GM18858 (cell line): Measurements from ENCODE around the gene METTL25.

Experiments
- ATAC-seq: cut with Tn5 transposase; IDR thresholded peaks from one replicate; pipeline ENCODE4 v1.9.1; 2021; ENCODE audit not compliant: unreplicated experiment

The METTL25 gene

DNA sequence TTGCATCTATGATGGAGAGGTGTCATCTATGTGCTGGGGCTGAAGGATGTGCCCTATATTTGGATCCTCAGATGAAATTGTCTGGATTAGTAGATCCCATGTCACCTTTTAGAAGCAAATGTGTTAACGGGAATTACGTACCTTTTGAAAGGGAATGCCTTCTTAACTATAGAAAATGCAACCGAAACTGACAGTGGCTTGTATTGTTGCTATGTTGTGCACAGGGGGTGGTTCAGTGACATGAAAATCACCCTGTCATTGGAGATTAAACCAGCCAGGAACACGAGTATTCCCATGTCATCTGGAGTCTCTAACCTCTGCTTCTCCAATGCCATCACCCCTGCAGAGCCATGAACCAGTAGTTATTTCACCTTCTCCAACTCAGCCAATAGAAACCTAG is 110.2 kb downstream of the METTL25 start:
- no peak for ATAC-seq

DNA sequence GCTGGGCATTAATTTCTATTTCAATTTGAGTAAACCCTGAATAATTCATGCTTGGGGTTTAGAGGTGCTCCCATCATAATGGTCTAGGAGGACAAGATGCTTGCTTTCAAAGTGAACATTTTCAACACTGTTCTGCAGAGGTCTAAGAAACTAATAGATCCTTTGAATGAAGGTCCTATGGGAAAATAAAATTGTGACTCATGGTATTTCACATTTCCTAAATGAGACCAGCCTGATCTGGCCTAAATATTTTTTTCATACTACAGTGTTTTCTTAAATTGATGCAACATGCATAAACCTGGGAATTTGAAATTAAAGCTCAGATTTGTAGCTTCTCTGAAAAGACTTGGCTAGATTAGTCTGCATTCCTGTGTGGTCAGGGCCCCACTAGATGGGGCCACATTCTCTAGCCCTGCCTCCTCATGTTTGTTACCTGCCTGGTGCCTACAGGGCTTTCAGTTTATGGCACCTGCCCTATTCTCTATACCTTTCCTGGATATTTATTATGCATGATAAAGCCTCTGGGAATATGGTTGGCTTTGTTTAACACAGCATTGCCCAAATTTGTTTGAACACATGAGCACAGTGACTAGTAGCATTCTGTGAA is 112.7 kb downstream of the METTL25 start:
- no peak for ATAC-seq

DNA sequence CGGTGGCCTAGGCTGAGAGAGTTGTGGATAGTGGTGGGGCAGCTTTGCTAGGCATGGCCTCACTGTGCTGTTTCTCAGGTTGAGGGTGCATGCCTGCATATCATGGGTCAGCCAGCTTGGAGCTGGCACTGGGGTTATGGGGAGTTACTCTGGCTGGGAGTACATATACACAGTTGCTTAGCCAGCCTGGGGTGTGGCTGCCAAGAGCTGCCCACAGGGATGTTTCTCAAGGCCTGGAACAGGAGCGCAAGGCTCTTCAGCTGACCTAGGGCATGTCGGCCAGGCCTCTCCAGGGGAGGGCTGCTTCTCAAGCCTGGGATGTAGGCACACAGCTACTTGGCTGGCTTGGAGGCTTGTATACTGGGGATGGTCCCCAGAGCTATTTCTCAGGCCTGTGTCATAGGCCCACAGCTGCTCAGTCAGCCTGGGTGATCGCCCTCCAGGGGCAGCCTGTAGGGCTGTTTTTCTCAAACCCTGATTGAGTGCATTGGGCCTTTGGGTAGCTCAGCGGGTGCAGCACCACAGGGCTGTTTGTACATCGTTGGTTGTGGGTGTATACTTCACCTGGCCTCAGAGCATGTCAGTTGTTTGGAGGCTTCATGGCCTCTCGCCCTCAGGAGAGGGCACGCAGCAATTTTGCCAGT is 114.9 kb downstream of the METTL25 start:
- no peak for ATAC-seq

DNA sequence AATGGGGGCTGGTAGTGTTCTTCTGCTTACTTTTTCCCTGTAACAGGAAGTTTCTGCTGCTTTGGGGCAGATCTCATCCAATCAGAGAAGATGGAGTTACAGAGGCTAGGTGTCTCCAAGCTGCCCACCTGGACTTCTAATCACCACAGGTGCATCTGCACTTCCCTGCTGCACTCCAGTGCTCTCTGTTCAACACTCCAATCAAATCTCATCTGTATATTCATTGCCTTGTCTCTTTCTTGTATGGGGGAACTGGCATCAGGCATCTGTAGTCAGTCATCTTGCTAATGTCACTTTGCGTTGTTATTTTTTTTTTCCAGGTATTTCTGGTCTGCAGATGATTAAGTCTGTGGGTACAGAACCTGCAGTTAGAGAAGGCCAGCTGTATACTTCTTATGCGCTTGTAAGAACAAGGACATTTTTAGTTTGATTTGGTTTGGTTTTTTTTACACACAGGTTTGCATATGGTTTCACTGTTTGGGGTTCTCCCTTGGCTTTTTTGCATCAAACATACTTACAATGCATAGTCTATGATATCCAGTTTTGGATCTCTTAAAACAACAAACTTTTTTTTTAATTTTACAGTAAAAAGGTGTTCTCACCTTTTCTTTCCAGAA is 116.0 kb downstream of the METTL25 start:
- peak; percentile 85 for ATAC-seq

DNA sequence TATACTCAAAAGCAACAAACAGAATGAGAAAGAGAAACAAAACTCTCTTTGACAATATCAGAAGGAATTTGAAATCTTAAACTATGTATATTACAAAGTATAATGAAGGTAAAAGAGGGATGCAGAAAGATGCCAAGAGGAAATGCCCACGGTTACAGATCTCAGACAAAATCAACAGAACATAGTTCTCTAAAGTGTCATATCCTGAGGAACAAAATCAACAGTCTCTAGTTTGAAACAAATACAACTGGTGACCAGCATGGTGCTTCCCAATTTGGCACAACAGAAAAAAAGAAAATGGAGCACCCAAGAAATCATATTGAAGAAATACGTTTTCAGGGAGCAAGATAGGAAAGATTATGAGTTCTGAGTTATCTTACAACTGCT is 116.5 kb downstream of the METTL25 start:
- ATAC-seq = peak; percentile 17

DNA sequence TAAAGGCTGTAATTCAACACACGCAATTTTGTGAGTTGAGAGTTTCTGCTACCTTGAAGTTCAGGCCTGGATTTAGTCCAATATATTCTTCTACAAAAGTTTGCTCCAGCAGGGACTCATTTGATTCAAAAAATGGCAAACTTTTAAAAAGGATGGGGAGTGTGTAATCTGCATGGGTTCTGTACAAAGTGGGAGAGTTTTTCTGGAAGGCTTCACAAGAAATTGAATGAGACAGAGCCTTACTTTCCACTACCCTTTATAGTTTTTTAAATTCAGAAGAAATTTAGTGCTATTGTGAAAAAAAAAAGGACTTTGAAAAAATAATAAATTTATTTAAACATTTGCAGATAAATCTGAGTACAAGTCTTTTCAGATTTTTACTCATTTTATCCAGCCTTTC is 116.9 kb downstream of the METTL25 start:
- no peak for ATAC-seq

DNA sequence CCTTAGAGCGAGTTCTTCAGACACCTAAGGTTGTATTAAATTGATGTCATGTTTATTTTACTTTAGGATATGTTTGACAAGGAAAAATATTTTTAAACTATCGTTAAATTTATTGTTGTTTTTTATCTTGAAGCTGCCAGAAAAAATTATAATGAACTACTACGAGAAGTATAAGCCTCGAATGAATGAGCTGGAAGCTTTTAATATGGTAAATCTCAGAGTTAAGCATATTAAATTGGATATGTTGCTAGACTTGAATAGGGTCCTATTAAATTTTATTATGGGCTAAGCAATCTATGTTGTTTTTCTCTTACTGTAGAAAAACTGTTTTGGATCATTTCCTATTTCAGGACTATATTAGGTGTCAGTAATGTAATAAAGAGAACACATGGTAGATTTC is 118.2 kb downstream of the METTL25 start:
- ATAC-seq = no peak

DNA sequence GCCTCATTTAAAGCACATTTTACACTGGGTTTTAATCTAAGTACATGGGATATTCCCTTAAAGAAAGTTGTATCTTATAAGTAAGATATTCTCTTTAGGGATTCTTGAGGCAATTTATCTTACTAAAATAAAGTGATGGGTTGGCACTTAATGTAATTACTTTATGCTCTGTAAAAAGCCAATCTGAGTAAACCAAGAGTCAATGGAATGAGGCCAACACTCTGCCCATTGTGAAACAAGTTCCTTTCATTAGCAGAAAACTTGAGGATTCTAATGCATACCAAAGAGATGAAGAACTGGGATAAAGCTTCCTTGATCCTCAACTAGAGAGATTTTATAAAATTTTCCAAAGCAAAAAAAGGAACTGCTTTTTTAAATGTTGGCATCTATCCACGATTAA is 121.2 kb downstream of the METTL25 start:
- no peak for ATAC-seq

DNA sequence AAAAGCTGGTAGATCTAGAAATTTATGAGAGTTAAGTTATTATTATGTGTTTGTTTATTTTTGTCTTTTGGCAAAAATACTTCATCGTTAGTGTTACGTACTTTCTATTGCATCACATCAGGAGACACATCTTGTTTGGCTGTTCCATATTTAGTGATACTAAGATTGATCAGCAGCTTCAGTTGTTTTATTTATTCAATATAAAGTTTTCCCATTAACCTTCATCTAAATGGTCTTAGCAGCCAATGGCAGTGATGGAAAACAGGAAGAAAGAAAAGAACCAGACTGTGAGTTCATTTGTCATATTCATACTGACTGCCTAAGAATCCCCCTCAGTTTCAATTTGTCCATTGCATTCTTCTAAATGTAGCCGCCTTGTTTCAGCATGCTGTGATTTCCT is 122.3 kb downstream of the METTL25 start:
- ATAC-seq = no peak

DNA sequence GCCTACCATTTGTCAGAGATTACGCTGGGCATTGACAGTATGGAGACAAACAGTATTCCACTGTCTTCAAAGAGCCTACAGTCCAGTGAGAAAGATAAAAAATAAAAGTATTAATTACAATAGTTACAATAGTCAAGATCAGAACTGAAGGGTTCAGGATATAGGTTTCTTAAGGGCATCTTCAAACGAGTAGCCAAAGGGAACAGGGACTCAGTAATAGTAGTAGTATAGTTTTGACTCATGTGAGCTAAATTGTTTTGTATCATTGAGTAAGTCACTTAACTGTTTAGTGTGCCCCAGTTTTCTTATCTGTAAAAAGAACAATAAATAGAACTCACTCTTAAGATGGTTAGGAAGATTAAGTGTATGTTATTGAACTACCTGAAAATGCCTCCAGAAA is 123.6 kb downstream of the METTL25 start:
- ATAC-seq = no peak

DNA sequence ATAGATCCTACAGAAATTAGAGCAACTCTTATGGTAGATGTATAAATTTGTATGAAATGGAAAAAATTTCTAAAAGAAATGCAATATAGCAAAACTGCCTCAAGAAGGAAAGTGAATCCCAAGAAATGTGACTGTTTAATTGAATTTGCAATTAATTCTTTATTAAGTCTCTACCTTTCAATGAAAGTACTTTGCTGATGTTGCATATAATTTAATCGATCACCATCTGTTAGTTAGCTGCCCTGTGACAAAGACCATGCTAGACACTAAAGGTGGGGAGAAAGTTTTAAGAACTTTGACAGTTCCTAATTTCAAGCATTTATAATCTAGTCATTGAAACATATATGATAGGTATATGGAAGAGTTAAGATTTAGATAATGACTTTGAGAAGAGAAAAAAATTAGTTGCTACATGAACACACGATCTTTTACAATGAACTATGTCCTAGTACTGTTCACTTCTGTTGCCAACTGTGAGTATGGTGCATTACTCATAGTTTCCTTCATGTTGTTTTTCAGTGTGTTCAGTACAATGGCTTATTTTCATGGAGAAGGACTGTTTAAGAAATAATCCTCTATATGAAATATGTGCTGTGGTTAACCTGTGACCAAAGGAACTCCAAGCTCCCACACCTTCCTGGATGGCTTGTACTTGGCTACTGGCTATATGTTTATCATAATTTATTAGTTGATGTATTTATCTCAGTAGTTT is 128.4 kb downstream of the METTL25 start:
- ATAC-seq = no peak

DNA sequence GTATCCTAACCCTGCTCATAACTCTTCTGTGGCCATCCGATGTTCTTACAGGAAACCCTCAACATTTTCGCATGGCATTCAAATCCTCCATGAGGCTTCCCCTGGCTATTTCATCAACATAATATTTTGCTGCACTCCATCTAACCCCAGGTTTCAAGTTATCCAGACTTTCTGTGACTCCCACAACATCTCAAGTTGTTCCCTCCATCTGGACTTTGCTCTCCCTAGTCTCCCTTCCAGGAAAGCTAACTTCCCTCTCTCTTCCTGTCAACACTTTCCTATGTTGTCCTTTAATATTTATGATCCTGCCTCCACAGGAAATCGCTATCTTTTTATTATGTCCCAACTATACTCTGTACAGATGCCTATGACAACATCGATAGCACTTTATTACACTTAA is 146.1 kb downstream of the METTL25 start:
- no peak for ATAC-seq

DNA sequence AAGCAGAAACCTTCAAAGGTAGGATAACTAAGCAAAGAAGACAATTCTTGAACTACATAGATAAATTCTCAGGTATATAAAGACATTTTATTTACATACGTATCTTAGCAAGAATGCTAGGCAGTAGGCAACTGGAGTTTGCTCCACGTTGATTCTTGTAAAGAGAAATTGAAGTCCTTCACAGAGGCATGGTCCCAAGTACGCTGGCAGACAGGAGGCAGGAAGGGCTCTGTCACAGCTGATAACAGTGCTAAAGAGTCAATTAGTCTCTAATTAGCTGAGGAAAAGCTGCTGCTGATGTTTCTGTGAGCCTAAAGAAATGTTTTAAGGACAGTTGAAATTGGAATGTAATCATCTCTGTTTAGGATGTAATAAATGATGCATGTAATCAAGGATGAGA is 146.8 kb downstream of the METTL25 start:
- no peak for ATAC-seq

DNA sequence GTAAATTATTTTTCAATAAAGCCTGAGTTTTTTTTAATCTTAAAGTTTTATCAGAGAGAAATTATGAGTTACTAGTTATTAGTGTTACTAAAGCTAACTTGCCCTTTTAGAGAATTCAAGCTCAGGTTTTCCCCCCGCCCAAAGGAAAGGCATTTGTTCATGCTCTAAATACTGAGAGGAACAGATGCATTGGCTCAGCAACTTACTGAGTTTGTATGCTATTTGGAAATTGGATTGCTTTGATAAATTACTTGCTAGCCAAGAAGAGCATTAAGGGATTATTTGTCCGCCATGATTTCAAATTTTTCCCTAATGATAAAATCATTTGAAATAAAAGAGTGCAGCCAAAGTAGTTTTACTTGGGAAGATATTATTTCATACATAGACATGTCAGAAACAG is 149.4 kb downstream of the METTL25 start:
- ATAC-seq = no peak

DNA sequence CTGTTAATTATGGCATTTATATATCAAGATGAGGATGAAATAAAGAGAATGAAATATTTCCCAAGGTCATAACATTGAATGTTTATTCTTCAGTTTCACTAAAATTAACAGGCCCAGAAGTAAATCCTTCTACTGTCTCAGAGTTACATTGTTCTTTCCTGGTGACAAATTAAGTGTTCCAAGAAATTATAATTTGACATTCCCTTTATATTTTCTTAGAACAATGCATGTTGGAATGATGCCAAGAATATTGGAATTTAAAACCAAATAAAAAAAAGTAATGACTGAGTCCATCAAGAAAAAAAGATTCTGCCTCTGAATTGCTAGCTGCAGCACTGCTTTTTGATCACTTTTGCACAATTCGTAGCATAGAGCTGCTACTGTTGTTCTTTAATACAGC is 152.1 kb downstream of the METTL25 start:
- no peak for ATAC-seq

DNA sequence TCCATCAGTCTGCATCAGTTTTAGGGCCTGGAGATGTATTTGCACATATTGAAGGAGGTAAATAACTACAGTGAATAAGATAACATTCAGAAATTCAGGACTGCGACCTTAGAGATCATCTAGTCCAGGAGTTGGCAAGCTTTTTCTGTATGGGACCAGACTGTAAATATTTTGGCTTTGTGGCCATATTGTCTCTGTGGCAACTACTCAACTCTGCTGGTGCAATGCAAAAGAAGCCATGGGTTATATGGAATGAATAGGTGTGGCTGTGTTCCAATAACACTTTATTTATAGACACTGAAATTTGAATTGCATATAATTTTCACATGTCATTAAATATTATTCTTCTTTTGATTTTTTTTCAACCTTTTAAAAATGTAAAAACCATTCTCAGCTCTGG is 156.6 kb downstream of the METTL25 start:
- ATAC-seq = no peak

DNA sequence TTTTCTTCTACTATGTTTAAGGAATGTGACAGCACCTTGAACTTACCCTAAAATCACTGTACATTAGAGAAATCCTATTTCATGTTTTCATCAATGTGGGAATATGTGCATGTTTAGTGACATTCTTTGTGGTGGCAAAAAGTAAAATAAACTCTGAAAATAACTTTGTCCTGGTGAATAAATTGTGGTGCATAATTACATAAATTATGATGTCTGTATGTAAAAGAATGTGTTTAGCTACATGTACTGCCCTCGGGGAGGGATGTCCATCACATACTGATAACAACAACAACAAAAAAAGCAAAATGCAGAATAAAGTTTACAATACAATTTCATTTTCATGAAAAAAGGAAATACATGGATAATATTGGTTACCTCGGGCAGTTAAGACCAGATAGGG is 157.3 kb downstream of the METTL25 start:
- ATAC-seq = no peak

DNA sequence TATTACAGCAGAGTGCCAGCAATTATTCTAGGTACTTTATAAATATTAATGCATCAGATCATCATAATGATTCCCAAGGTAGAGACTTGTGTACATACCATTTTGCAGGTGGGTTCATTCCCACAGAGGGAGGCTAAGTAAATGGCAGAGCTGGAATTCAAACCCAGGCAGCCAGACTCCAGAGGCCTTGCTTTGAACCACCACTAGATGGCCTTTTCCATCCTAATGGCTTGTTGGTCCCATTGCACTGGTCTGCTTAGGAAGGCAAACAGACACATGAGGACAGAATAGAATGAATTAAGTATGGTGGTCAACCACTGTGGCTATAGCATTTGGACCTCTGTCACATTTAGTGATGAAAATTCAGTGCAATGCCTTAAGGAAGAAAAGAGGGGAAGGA is 158.7 kb downstream of the METTL25 start:
- peak; percentile 77 for ATAC-seq

DNA sequence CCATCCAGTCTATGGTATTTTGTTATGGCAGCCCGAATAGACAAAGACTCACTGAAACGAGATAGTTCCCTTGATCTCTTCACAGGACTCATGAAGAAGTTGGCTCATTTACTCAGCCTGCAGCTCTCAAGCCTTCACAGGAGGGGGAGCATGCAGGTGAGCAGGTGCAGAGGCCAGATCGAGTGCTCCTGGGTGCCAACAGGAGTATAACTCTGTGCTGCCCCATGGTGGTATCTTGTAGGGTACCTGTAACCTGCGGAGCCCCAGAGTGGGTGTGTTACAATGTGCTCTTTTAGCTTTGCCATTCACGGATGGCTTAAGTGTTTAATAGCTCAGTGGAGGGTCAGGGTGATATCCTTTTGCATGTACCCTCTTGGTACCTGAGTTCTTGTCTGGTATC is 159.5 kb downstream of the METTL25 start:
- no peak for ATAC-seq

DNA sequence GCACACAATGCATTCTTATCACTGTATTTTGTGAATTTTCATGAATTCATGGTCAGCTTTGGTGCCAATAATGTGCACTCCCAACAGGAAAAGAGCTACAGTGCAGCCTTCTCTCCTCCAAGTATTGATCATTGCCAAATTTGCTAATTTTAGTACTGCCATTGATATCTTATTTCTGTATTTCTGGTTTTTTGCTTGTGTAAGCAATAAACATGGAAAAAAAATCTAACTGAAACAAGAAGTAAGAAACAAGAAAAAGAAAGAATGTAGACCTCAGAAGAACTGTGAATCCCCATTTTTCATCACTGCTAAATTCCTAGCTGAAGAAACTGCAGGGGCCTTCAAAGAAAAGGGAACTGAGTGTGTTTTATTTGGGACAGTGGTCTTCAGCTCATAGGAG is 161.2 kb downstream of the METTL25 start:
- ATAC-seq = no peak

DNA sequence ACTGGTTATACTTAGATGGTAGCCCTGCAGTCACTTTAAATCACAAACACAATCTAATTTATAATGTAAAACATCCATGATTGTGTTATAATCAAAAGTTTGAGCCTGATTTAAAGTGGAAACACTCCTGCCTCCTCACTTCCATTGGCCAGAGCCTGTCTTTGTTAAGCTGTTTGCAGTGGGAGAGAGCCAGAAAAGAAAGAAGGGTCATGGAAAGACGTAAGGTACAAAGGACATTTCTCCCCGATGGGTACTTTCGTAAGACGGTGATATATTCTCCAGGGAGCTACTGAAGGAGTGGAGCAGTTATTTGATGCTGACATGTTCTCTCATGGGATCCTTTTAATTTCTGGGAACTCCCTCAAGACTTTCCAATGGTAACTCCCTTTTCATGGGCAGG is 164.0 kb downstream of the METTL25 start:
- no peak for ATAC-seq

DNA sequence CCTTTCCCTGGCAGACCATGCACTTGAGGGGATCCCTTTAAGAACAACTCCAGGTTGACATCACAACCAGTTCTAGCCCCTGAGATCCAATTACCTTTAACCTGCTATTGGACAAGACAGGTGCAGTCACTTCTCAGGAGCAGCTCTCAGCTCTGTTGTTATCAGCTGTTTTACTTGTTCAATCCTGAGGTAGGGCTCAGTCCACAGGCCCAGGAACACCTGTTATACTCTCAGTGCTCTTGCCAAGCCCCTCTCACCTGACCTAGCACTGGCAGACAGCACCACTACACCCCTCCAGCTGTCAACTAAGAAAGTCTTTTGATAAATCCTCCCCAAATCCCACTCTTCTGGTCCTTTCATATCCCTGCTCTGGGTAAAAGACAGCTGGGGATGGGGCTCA is 164.4 kb downstream of the METTL25 start:
- no peak for ATAC-seq
